ENCODE data around the gene PMF1. TPM values are rescaled to one million over a fixed set of nuclear protein-coding genes. Genes with fewer than 3 reads are reported as not detected.

PMF1 gene
- total and polyA plus RNA-seq, 2 donors (not counting 3 experiments of a cell fraction or from before 2014, with no cell fraction given) = 58.4 to 134 TPM

DNA sequence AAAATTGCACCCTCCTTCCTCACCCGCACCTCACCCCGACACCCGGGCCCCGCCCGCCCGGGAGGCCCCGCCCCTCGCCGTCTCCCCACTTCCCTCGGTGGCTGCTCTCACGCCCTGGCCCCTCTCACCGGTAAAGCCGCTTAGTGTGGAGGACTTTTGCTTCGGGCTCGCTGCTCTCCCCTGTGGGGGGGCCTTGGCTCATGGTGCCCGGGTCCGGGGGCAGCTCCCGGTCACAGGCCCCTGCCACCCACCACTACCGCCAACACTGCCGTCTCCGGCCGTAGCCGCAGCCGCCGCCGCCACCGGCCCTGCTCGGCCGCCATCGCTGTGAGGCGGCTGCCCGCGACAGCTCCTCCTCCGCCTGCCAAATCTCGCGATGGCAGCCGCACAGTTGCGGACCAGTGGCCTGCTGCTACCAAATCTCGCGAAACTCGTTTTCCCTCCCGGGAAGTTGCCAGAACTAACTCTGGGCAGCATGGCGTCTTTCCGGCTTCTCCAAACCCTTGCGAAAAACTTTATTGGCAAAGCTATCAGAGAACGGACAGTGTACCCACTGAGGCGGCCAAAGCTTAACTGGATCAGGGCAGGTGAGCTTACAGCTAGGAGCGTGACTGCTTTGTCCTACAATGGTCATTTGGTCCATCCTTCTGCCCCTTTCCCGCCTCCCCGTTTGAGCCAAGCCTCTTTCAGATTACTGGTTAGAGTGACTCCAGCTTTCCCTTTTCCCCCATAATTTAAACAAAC is 69.8 kb downstream of the PMF1 start, which contains the start of gene SMG5:
SMG5 (minus strand) TSS at position 347 of the 744 bp plus-strand sequence; CDS start at position 202, 145 bp downstream.
- Histone ChIP-seq H3K27ac (ENCODE audit: insufficient read depth, low read depth, low read length) (peak within 1 kb of the TSS; percentile 69), H3K27me3 (ENCODE audit: control insufficient read depth in 2 of 2, insufficient read depth in 2 of 2, low read length in 2 of 2) (no peaks in the 10 kb centered on the region), H2AFZ (ENCODE audit: low read depth, low read length) (peak within 1 kb of the TSS; percentile 85), H4K20me1 (replicated peaks; ENCODE audit: control insufficient read depth, extremely low read depth, insufficient read depth, low read length) (peaks cover 2% of the 10 kb centered on the region), H3K79me2 (ENCODE audit: control insufficient read depth, insufficient read depth, low read length) (peaks cover 46% of the 10 kb centered on the region), H3K9me3 (replicated peaks; ENCODE audit: control insufficient read depth, insufficient read depth, low read length) (no peaks in the 10 kb centered on the region), H3K4me3 (replicated peaks in 1 of 3; ENCODE audit: insufficient read depth in 1 of 3, low read depth in 1 of 3, low read length in 3 of 3) (peak within 1 kb of the TSS; percentile 81 to 95 (median 90)), H3K36me3 (ENCODE audit: control insufficient read depth in 2 of 2, extremely low read depth in 1 of 2, insufficient read depth in 2 of 2, low read length in 2 of 2) (peaks cover 8 to 10% of the 10 kb centered on the region in 2 experiments), H3K4me2 (ENCODE audit: insufficient read depth, low read length) (peak within 1 kb of the TSS; percentile 94), H3K4me1 (ENCODE audit: control insufficient read depth, extremely low read depth, insufficient read depth, low read length) (peaks cover 14% of the 10 kb centered on the region), H3K9ac (replicated peaks; ENCODE audit: extremely low read depth, insufficient read depth, low read length) (peak within 1 kb of the TSS; percentile 93), H3K9me1 (replicated peaks; ENCODE audit: control insufficient read depth, extremely low read depth, insufficient read depth, low read length) (no peaks in the 10 kb centered on the region)
- POLR2A ChIA-PET = interaction anchor here (0.6 to 1.5 kb wide), 6 partner anchors 8 to 52 kb away, joined by 3 to 5 read pairs (median 3); partner anchors contain the start of gene GLMP
- dilution Hi-C loops (cut with MboI; ENCODE audit: extremely low pct_ligation_motif_present, low sequenced_read_pairs) (no loop called here), intact Hi-C loops (cut with micrococcal nuclease) (loop anchor here (1.0 kb wide), 1 partner anchor 9 kb away; no protein-coding TSS in a partner anchor)
- CTCF ChIA-PET = interaction anchor here (0.8 to 3.2 kb wide), 13 partner anchors 10 to 186 kb away, joined by 3 to 10 read pairs (median 3); partner anchors contain the start of genes GLMP and PMF1
- no TSS peak for BruUV-seq (replicated peaks)
- peak; percentile 98 for DNase-seq (ENCODE audit: low read depth, low spot score)
- peak; percentile 99 for FAIRE-seq
- TF ChIP-seq EZH2 (IDR thresholded peaks at IDR 0.05; ENCODE audit: borderline replicate concordance, low read depth, low read length, severe bottlenecking) = no peak
- TF ChIP-seq CTCF (IDR thresholded peaks at IDR 0.05; ENCODE audit: extremely low read depth in 1 of 2, insufficient read depth in 1 of 2, low read depth in 1 of 2, low read length in 2 of 2) = no peak
- no peak for TF ChIP-seq FOS (IDR thresholded peaks at IDR 0.05; ENCODE audit: borderline replicate concordance, insufficient read depth, low read length)
- peak; percentile 92 for TF ChIP-seq POLR2AphosphoS5 (IDR thresholded peaks at IDR 0.05; ENCODE audit: insufficient read depth, low read depth, low read length)
- TF ChIP-seq JUN (IDR thresholded peaks at IDR 0.05; ENCODE audit: borderline replicate concordance, insufficient read depth, insufficient read length, low read depth) = no peak
- no peak for TF ChIP-seq MYC (IDR thresholded peaks at IDR 0.05; ENCODE audit: low read depth, low read length)
- TF ChIP-seq POLR2A (IDR thresholded peaks at IDR 0.05; ENCODE audit: low read depth, low read length) = peak; percentile 93
- TF ChIP-seq MAX (IDR thresholded peaks at IDR 0.05; ENCODE audit: insufficient read depth, insufficient read length) = no peak

All from endothelial cell of umbilical vein (primary cell).